HEK293 (cell line): Measurements from ENCODE around the gene CHCHD6.
A peak's percentile ranks its signal among the peaks of the same experiment; 100 is the strongest.

ENCODE experiments used
- CTCF ChIA-PET: fragments of 350-600 bp; formaldehyde crosslinking; extraction: SDS; loops from one replicate; lab custom pipeline; 2021; ENCODE audit warnings: antibody characterized with exemption; lab: Yijun Ruan, JAX
- POLR2A ChIA-PET: fragments of 300-600 bp; formaldehyde crosslinking; extraction: SDS; loops from one replicate; lab custom pipeline; 2020; ENCODE audit warnings: antibody characterized with exemption, inconsistent platforms; lab: Yijun Ruan, JAX
- H3K27ac ChIP-seq: fragments of 200-500 bp; sonication (Bioruptor generic); 2 replicates; pipeline ENCODE4 v1.5.1; 2014; ENCODE audit warnings: low read depth, low read length, control low read depth, inconsistent platforms; ENCODE audit errors: extremely low read depth
- H3K36me3 ChIP-seq, 2 experiments: fragments of 200-500 bp in 1 of 2; sonication (Bioruptor generic) in 1 of 2; 1 replicate in 1 of 2; 2 replicates in 1 of 2; pipeline ENCODE4 v1.5.1; 2014 to 2017; ENCODE audit warnings: inconsistent platforms in 2 of 2, low read length in 2 of 2; ENCODE audit not compliant: control insufficient read depth in 2 of 2, insufficient read depth in 1 of 2
- H3K4me1 ChIP-seq: fragments of 200-500 bp; sonication (Bioruptor generic); 2 replicates; pipeline ENCODE4 v1.5.1; 2014; ENCODE audit warnings: mild to moderate bottlenecking, low read length, inconsistent platforms; ENCODE audit not compliant: control insufficient read depth, insufficient read depth
- H3K4me3 ChIP-seq: 2 replicates; pipeline ENCODE4 v1.5.1; 2011; ENCODE audit warnings: low read depth, mild to moderate bottlenecking, control low read depth, low read length, moderate library complexity
- H3K9me3 ChIP-seq: fragments of 200-500 bp; sonication (Bioruptor generic); 2 replicates; pipeline ENCODE4 v1.5.1; 2014; ENCODE audit warnings: low read depth, low read length, inconsistent platforms; ENCODE audit not compliant: control insufficient read depth, insufficient read depth
- AEBP2 ChIP-seq: fragments of 450-650 bp; formaldehyde crosslinking; IDR thresholded peaks from 2 replicates; pipeline ENCODE4 v1.5.1; 2016; ENCODE audit warnings: missing biosample characterization, missing genetic modification characterization, borderline replicate concordance
- BCL6B ChIP-seq: fragments of 450-650 bp; formaldehyde crosslinking; IDR thresholded peaks from 2 replicates; pipeline ENCODE4 v1.5.1; 2017; ENCODE audit warnings: missing biosample characterization, missing genetic modification characterization
- EGR2 ChIP-seq: fragments of 450-650 bp; formaldehyde crosslinking; IDR thresholded peaks from 2 replicates; pipeline ENCODE4 v1.5.1; 2016; ENCODE audit warnings: low read depth, missing biosample characterization, missing genetic modification characterization
- FEZF1 ChIP-seq: fragments of 450-650 bp; formaldehyde crosslinking; IDR thresholded peaks from 2 replicates; pipeline ENCODE4 v1.5.1; 2016; ENCODE audit warnings: missing biosample characterization, missing genetic modification characterization
- MEIS1 ChIP-seq: sonication (generic); formaldehyde crosslinking; IDR thresholded peaks from 2 replicates; pipeline ENCODE4 v1.8.1; 2022; ENCODE audit warnings: missing genetic modification reagents, mild to moderate bottlenecking, borderline replicate concordance
- REPIN1 ChIP-seq: fragments of 450-650 bp; formaldehyde crosslinking; IDR thresholded peaks from 2 replicates; pipeline ENCODE4 v1.5.1; 2017; ENCODE audit warnings: missing biosample characterization, missing genetic modification characterization, low read depth
- TRIM28 ChIP-seq: IDR thresholded peaks from 2 replicates; pipeline ENCODE4 v1.6.1; 2011; ENCODE audit warnings: low read length, control low read depth, borderline replicate concordance
- YY2 ChIP-seq: fragments of 450-650 bp; formaldehyde crosslinking; IDR thresholded peaks from 2 replicates; pipeline ENCODE4 v1.5.1; 2016; ENCODE audit warnings: missing biosample characterization, missing genetic modification characterization
- ZBTB20 ChIP-seq: fragments of 450-650 bp; formaldehyde crosslinking; IDR thresholded peaks from 2 replicates; pipeline ENCODE4 v1.5.1; 2016; ENCODE audit warnings: missing biosample characterization, missing genetic modification characterization
- ZIC2 ChIP-seq: fragments of 450-650 bp; formaldehyde crosslinking; IDR thresholded peaks from 2 replicates; pipeline ENCODE4 v1.5.1; 2016; ENCODE audit warnings: missing biosample characterization, missing genetic modification characterization
- ZNF133 ChIP-seq: fragments of 450-650 bp; formaldehyde crosslinking; IDR thresholded peaks from 2 replicates; pipeline ENCODE4 v1.5.1; 2016; ENCODE audit warnings: missing biosample characterization, missing genetic modification characterization
- ZNF391 ChIP-seq: fragments of 450-650 bp; formaldehyde crosslinking; IDR thresholded peaks from 2 replicates; pipeline ENCODE4 v1.5.1; 2016; ENCODE audit warnings: low read depth, missing biosample characterization, missing genetic modification characterization, borderline replicate concordance
- ZNF433 ChIP-seq: fragments of 450-650 bp; formaldehyde crosslinking; IDR thresholded peaks from 2 replicates; pipeline ENCODE4 v1.5.1; 2016; ENCODE audit warnings: missing biosample characterization, missing genetic modification characterization, low read depth
- ZNF48 ChIP-seq: fragments of 450-650 bp; formaldehyde crosslinking; IDR thresholded peaks from 2 replicates; pipeline ENCODE4 v1.5.1; 2016; ENCODE audit warnings: missing biosample characterization, missing genetic modification characterization
- ZNF501 ChIP-seq: fragments of 450-650 bp; formaldehyde crosslinking; IDR thresholded peaks from 2 replicates; pipeline ENCODE4 v1.5.1; 2016; ENCODE audit warnings: missing biosample characterization, missing genetic modification characterization
- ZNF513 ChIP-seq: fragments of 450-650 bp; IDR thresholded peaks from 2 replicates; pipeline ENCODE4 v1.5.1; 2018; ENCODE audit warnings: missing biosample characterization, missing genetic modification characterization
- ZNF600 ChIP-seq: fragments of 450-650 bp; formaldehyde crosslinking; IDR thresholded peaks from 2 replicates; pipeline ENCODE4 v1.5.1; 2016; ENCODE audit warnings: missing biosample characterization, missing genetic modification characterization
- ZNF664 ChIP-seq: fragments of 450-650 bp; formaldehyde crosslinking; IDR thresholded peaks from 2 replicates; pipeline ENCODE4 v1.5.1; 2016; ENCODE audit warnings: missing biosample characterization, missing genetic modification characterization
- ZSCAN5A ChIP-seq: fragments of 450-650 bp; formaldehyde crosslinking; IDR thresholded peaks from 2 replicates; pipeline ENCODE4 v1.5.1; 2016; ENCODE audit warnings: missing biosample characterization, missing genetic modification characterization

The CHCHD6 gene

GRCh38 chr3:126720596-126720995 is 16.6 kb downstream of the CHCHD6 start:
- Histone ChIP-seq H3K36me3 (no peaks in the 10 kb centered on the region), H3K9me3 (no peaks in the 10 kb centered on the region), H3K4me3 (no peak overlapping the region), H3K4me1 (no peaks in the 10 kb centered on the region), H3K27ac (no peak overlapping the region)
- ChIA-PET POLR2A (no interaction called here), CTCF (interaction anchor here (0.6 to 1.0 kb wide), 3 partner anchors 8 to 488 kb away, joined by 4 read pairs; no protein-coding TSS in a partner anchor)
- TF ChIP-seq ZIC2 (tag by site-specific recombination) (peak; percentile 62), ZNF664 (tag by site-specific recombination) (no peak)

GRCh38 chr3:126721246-126721645 is 17.2 kb downstream of the CHCHD6 start:
- CTCF ChIA-PET, result interaction anchor here (0.6 to 1.0 kb wide), 3 partner anchors 8 to 488 kb away, joined by 4 read pairs; no protein-coding TSS in a partner anchor

GRCh38 chr3:126723237-126723636 is 19.2 kb downstream of the CHCHD6 start:
- Histone ChIP-seq H3K36me3 (peaks cover 0 to 11% of the 10 kb centered on the region in 2 experiments; a peak in 1 of 3 replicates), H3K4me1 (no peaks in the 10 kb centered on the region), H3K27ac (no peak overlapping the region), H3K9me3 (no peaks in the 10 kb centered on the region), H3K4me3 (no peak overlapping the region)
- ChIA-PET CTCF (no interaction called here), POLR2A (no interaction called here)
- no peak for TF ChIP-seq BCL6B (tag by site-specific recombination)
- TF ChIP-seq ZNF501 (tag by site-specific recombination), result no peak
- no peak for TF ChIP-seq EGR2 (tag by site-specific recombination)

More at GRCh38 chr3:126721246-126721645, 17.2 kb downstream of the CHCHD6 start:
- TF ChIP-seq REPIN1 (no peak), ZSCAN5A (tag by site-specific recombination) (no peak), ZNF133 (no peak), AEBP2 (tag by site-specific recombination) (no peak), MEIS1 (CRISPR knock-in tag) (no peak), ZNF664 (tag by site-specific recombination) (no peak), FEZF1 (tag by site-specific recombination) (no peak), ZNF433 (tag by site-specific recombination) (no peak), ZNF600 (no peak), ZNF391 (no peak), YY2 (tag by site-specific recombination) (no peak)
- TF ChIP-seq, all 188 proteins: peak for 0
- H3K4me1 ChIP-seq, result no peaks in the 10 kb centered on the region
- no peaks in the 10 kb centered on the region for H3K9me3 ChIP-seq
- POLR2A ChIA-PET, result no interaction called here
- no peaks in the 10 kb centered on the region for H3K36me3 ChIP-seq
- no peak overlapping the region for H3K4me3 ChIP-seq
- H3K27ac ChIP-seq, result no peak overlapping the region

- TF ChIP-seq ZNF48 (no peak), TRIM28 (no peak), ZBTB20 (tag by site-specific recombination) (no peak), ZNF513 (tag by site-specific recombination) (no peak)
- CTCF ChIA-PET, result interaction anchor here (1.0 kb wide), 1 partner anchor 12 kb away, joined by 3 read pairs; no protein-coding TSS in a partner anchor
- no peak overlapping the region for H3K4me3 ChIP-seq
Measured at GRCh38 chr3:126723801-126724200, 19.8 kb downstream of the CHCHD6 start.

More at GRCh38 chr3:126723801-126724200, 19.8 kb downstream of the CHCHD6 start:
- Histone ChIP-seq H3K4me1 (no peaks in the 10 kb centered on the region), H3K36me3 (peaks cover 0 to 13% of the 10 kb centered on the region in 2 experiments; a peak in 1 of 3 replicates), H3K27ac (no peak overlapping the region), H3K9me3 (no peaks in the 10 kb centered on the region)
- POLR2A ChIA-PET, result no interaction called here
